Gastroesophageal sphincter (tissue), 4 donors: ENCODE results near the gene GAS2L1. TPM values are rescaled to one million over a fixed set of nuclear protein-coding genes. Genes with fewer than 3 reads are reported as not detected.

ENCODE experiments used
- ATAC-seq: fragments of 150-250 bp; one replicate; pipeline ENCODE4 v1.9.1; 2016; ENCODE audit warnings: mild to moderate bottlenecking, moderate library complexity
- H3K27ac ChIP-seq, 4 donors: fragments of 200-600 bp; sonication (generic) in 3 of 4; 1 replicate in 3 of 4; 2 replicates in 1 of 4; pipeline ENCODE4 v1.5.1; 2016 to 2019
- H3K27me3 ChIP-seq: fragments of 200-600 bp; sonication (generic); one replicate; pipeline ENCODE4 v1.5.1; 2019
- H3K36me3 ChIP-seq, 2 donors: fragments of 200-600 bp; sonication (generic); one replicate each; pipeline ENCODE4 v1.5.1; 2019; ENCODE audit warnings: control low read depth in 1 of 2
- H3K4me1 ChIP-seq, 3 donors: fragments of 200-600 bp; sonication (generic); 1 replicate in 2 of 3; 2 replicates in 1 of 3; pipeline ENCODE4 v1.5.1; 2016 to 2019; ENCODE audit warnings: control low read depth in 2 of 3
- H3K4me3 ChIP-seq, 2 donors: fragments of 200-600 bp; sonication (generic); one replicate each; pipeline ENCODE4 v1.5.1; 2019; ENCODE audit warnings: mild to moderate bottlenecking in 1 of 2, moderate library complexity in 1 of 2
- H3K9me3 ChIP-seq, 3 donors: fragments of 200-600 bp; sonication (generic); one replicate each; pipeline ENCODE4 v1.5.1; 2017 to 2019; ENCODE audit warnings: control low read depth in 2 of 3
- CTCF ChIP-seq, 4 experiments: fragments of 200-600 bp in 2 of 4; fragments of 450-650 bp in 2 of 4; sonication (generic) in 1 of 4; IDR thresholded peaks; one replicate each; pipeline ENCODE4 v1.5.1; 2017 to 2019; ENCODE audit warnings: antibody characterized with exemption in 4 of 4, mild to moderate bottlenecking in 2 of 4, moderate library complexity in 2 of 4
- EP300 ChIP-seq: sonication (generic); formaldehyde crosslinking; IDR thresholded peaks from one replicate; pipeline ENCODE4 v1.6.1; 2017; ENCODE audit warnings: antibody characterized with exemption, mild to moderate bottlenecking
- POLR2A ChIP-seq, 2 donors: fragments of 450-650 bp; IDR thresholded peaks; one replicate each; pipeline ENCODE4 v1.6.1; 2017; ENCODE audit warnings: antibody characterized with exemption in 2 of 2, mild to moderate bottlenecking in 2 of 2, moderate library complexity in 1 of 2
- POLR2AphosphoS5 ChIP-seq: sonication (generic); formaldehyde crosslinking; IDR thresholded peaks from one replicate; pipeline ENCODE4 v1.6.1; 2017; ENCODE audit warnings: antibody characterized with exemption
- WGBS, 2 donors: methylation state at CpG; one replicate each; pipeline ENCODE4 v1.1.5; 2018; ENCODE audit warnings: low coverage in 1 of 2; 5-methylcytosine and 5-hydroxymethylcytosine counted together
- total RNA-seq, 4 donors: library from RNA; depleted of rRNA; stranded (reverse); fragments of >200 nt; gene quantifications; one replicate each; pipeline ENCODE4 v1.1.0, GENCODE V29; 2016

The GAS2L1 gene
- total RNA-seq, 4 donors from 2014 or later: 17.8 to 65.5 (median 36.8) TPM

DNA sequence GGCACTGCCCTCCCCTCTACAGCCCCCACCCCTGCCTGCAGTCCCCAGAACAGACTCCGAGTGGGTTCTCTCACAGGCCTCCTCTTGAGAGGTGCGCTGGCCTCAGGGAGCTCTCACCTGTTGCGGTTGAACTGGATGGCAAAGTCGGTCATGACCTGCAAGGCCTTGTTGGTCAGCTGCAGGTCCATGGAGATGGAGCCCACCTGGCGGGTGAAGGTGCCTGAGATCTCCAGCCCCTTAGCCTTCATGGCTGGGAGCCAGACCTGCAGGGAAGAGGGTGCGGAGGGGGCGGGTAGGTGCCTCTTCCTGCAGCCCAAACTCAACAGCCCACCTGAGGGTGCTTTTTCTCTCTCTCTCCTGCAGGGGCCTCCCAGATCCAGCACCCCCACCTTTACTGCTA is 27.7 kb downstream of the GAS2L1 start:
- Histone ChIP-seq H3K27me3 (no peaks in the 10 kb centered on the region), H3K36me3 (peaks cover 0 to 100% of the 10 kb centered on the region in 2 donors), H3K27ac (no peak overlapping the region), H3K4me3 (no peak overlapping the region), H3K4me1 (peaks cover 0 to 12% (median 0%) of the 10 kb centered on the region in 3 donors), H3K9me3 (no peaks in the 10 kb centered on the region)
- no peak for ATAC-seq
- TF ChIP-seq POLR2A (IDR thresholded peaks at IDR 0.05) (no peak), POLR2AphosphoS5 (no peak), EP300 (no peak), CTCF (IDR thresholded peaks at IDR 0.05) (no peak)
- 85% methylated on average over 6 of the region's 7 CpGs; no CpG with 5 or more reads in 1 of the 2 donors for WGBS, 2 donors

DNA sequence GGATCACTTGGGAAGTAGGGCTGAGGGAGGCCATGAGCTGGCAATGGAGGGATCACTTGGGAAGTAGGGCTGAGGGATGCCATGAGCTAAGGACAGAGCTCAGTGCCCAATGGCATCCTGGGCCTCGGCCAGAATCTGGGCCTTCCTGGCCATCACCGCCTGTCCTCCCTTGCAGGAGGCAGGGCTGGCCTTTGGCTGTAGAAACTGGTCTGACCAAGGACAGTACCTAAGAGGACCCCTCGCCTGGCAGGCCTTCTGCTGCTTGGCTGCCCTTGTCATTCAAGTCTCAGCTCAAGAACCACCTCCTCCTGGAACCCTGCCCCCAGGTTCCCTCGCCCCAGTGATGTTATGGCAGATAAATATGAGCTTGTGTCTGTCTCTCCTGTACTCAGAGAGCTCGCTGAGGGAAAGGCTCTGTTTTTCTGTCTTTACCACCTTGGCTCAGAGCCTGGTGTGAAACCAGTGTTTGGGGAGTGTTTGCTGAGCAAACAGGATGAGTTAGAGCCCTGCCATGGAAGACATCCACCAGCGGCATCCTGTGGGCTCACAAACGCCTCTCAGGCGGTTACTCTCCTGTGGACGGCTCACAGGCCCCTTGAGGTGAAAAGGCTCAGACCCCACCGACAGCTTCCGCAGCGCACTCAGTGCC is 28.4 kb downstream of the GAS2L1 start:
- Histone ChIP-seq H3K36me3 (peaks cover 0 to 100% of the 10 kb centered on the region in 2 donors), H3K4me1 (peaks cover 0 to 12% (median 0%) of the 10 kb centered on the region in 3 donors), H3K27me3 (no peaks in the 10 kb centered on the region), H3K9me3 (no peaks in the 10 kb centered on the region), H3K27ac (no peak overlapping the region), H3K4me3 (no peak overlapping the region)
- ATAC-seq: no peak
- no peak for TF ChIP-seq POLR2AphosphoS5
- no peak for TF ChIP-seq CTCF (IDR thresholded peaks at IDR 0.05)
- no peak for TF ChIP-seq POLR2A (IDR thresholded peaks at IDR 0.05)
- no peak for TF ChIP-seq EP300
- 85 to 94% methylated on average over 4 to 7 of the region's 12 CpGs for WGBS, 2 donors

DNA sequence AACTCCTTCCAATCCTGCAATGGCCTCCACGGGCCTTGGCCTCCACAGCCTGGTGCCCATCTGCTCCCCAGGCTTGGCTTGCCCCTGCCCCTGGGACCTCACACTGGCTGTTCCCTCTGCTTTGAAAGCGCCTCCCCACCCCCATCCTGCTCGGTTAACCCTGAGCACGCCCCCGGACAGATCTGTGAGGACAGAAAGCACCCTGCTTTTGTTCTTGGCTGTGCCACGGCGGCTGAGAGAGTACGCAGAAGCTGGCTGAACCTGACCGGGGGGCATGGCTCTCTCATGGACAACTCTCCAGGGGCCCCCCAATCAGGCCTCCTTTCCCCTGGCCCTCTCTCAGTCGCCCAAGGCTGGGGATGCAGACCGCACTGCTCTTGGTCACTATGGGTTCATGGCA is 29.2 kb downstream of the GAS2L1 start:
- Histone ChIP-seq H3K9me3 (no peaks in the 10 kb centered on the region), H3K36me3 (peaks cover 0 to 100% of the 10 kb centered on the region in 2 donors), H3K4me1 (peaks cover 0 to 5% (median 0%) of the 10 kb centered on the region in 3 donors), H3K4me3 (no peak overlapping the region), H3K27ac (no peak overlapping the region), H3K27me3 (no peaks in the 10 kb centered on the region)
- 85 to 100% methylated on average over 1 to 8 of the region's 11 CpGs for WGBS, 2 donors
- TF ChIP-seq EP300 (no peak), CTCF (IDR thresholded peaks at IDR 0.05) (no peak), POLR2AphosphoS5 (no peak), POLR2A (IDR thresholded peaks at IDR 0.05) (no peak)
- ATAC-seq: no peak

DNA sequence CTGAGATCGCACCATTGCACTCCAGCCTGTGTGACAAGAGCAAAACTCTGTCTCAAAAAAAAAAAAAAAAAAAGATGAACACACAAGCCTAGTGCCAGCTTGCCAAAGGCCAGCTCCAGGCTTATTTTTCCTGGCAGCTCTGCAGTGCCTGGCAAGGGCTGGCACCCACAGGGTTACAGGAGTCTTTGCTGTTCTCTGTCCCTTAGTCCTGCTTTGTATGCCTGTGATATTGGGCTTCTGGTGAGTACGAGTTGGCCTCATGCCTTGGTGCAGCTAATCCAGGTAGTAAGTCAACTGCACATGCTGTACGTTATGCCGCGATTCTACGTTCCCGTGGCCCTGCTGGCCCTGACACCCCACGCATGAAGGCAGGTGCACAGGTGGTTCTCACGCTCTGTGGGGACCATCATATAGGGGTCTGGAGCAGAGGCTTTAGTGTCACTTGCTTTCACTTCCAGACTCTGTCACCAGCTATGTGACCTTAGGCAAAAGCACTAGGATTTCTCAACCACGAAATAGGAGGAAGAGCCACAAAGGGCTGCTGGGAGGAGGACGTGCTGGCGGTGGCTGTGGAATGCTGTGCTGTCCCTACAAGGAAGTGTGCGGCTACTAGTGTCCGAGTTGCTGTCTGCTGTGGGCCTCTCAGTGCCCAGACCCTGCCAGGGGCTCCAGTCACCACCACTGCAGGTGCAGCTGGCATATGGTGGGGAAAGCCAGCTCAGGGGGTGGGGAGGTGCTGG is 30.5 kb downstream of the GAS2L1 start:
- TF ChIP-seq EP300 (no peak), POLR2AphosphoS5 (no peak), POLR2A (IDR thresholded peaks at IDR 0.05) (no peak), CTCF (IDR thresholded peaks at IDR 0.05) (no peak)
- ATAC-seq: no peak
- Histone ChIP-seq H3K27me3 (no peaks in the 10 kb centered on the region), H3K27ac (no peak overlapping the region), H3K4me1 (no peaks in the 10 kb centered on the region), H3K9me3 (no peaks in the 10 kb centered on the region), H3K36me3 (peaks cover 0 to 100% of the 10 kb centered on the region in 2 donors), H3K4me3 (no peak overlapping the region)
- WGBS, 2 donors: 70 to 81% methylated on average over 2 to 3 of the region's 14 CpGs
